ENCODE data around the gene PTPRF.

GRCh38 chr1:43565600-43566360, 35.1 kb downstream of the PTPRF start:
- TF ChIP-seq, protein P1, sequence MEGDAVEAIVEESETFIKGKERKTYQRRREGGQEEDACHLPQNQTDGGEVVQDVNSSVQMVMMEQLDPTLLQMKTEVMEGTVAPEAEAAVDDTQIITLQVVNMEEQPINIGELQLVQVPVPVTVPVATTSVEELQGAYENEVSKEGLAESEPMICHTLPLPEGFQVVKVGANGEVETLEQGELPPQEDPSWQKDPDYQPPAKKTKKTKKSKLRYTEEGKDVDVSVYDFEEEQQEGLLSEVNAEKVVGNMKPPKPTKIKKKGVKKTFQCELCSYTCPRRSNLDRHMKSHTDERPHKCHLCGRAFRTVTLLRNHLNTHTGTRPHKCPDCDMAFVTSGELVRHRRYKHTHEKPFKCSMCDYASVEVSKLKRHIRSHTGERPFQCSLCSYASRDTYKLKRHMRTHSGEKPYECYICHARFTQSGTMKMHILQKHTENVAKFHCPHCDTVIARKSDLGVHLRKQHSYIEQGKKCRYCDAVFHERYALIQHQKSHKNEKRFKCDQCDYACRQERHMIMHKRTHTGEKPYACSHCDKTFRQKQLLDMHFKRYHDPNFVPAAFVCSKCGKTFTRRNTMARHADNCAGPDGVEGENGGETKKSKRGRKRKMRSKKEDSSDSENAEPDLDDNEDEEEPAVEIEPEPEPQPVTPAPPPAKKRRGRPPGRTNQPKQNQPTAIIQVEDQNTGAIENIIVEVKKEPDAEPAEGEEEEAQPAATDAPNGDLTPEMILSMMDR (IDR thresholded peaks at IDR 0.05; ENCODE audit: low read depth, low read length, missing input control) = no peak
- TF ChIP-seq EGR1 (IDR thresholded peaks at IDR 0.05; ENCODE audit: low read depth in 2 of 2) (no peak), RAD21 (IDR thresholded peaks at IDR 0.05) (no peak), JUND (IDR thresholded peaks at IDR 0.05) (no peak), REST (IDR thresholded peaks at IDR 0.05) (no peak), YY1 (IDR thresholded peaks at IDR 0.05) (no peak), RXRA (IDR thresholded peaks at IDR 0.05) (no peak), GABPA (IDR thresholded peaks at IDR 0.05 in 1 of 2, conservative IDR thresholded peaks at IDR 0.05 in 1 of 2) (no peak), NR2F2 (IDR thresholded peaks at IDR 0.05) (no peak), TAF1 (conservative IDR thresholded peaks at IDR 0.05) (no peak), FOXA1 (IDR thresholded peaks at IDR 0.05) (no peak), ATF3 (IDR thresholded peaks at IDR 0.05) (no peak), SP1 (IDR thresholded peaks at IDR 0.05) (no peak)
- TF ChIP-seq, protein P2, sequence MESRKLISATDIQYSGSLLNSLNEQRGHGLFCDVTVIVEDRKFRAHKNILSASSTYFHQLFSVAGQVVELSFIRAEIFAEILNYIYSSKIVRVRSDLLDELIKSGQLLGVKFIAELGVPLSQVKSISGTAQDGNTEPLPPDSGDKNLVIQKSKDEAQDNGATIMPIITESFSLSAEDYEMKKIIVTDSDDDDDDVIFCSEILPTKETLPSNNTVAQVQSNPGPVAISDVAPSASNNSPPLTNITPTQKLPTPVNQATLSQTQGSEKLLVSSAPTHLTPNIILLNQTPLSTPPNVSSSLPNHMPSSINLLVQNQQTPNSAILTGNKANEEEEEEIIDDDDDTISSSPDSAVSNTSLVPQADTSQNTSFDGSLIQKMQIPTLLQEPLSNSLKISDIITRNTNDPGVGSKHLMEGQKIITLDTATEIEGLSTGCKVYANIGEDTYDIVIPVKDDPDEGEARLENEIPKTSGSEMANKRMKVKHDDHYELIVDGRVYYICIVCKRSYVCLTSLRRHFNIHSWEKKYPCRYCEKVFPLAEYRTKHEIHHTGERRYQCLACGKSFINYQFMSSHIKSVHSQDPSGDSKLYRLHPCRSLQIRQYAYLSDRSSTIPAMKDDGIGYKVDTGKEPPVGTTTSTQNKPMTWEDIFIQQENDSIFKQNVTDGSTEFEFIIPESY (IDR thresholded peaks at IDR 0.05) = no peak
